Measurements from ENCODE around the gene ADCY4. TPM values are rescaled to one million over a fixed set of nuclear protein-coding genes. Genes with fewer than 3 reads are reported as not detected.

ADCY4 gene
- total and polyA plus RNA-seq, 2 of the 13 experiments (the other 11 are each of a cell fraction or from before 2014, with no cell fraction given) = 0.03 TPM; not detected in 1

GRCh38 chr14:24308342-24309124 is 26.3 kb downstream of the ADCY4 start (continued):
- TF ChIP-seq RXRA (CRISPR knock-in tag; IDR thresholded peaks at IDR 0.05) = no peak
- TF ChIP-seq MZF1 (CRISPR knock-in tag; IDR thresholded peaks at IDR 0.05; ENCODE audit: borderline replicate concordance) = no peak
- TF ChIP-seq ZNF609 (CRISPR knock-in tag; IDR thresholded peaks at IDR 0.05; ENCODE audit: borderline replicate concordance) = no peak
- no peak; the same call in 1 of the 2 replicates for TF ChIP-seq ZNF350 (CRISPR knock-in tag; IDR thresholded peaks at IDR 0.05; ENCODE audit: borderline replicate concordance, low read depth)
- no peak for TF ChIP-seq HBP1 (CRISPR knock-in tag; IDR thresholded peaks at IDR 0.05; ENCODE audit: low read depth)
- TF ChIP-seq SUZ12 (IDR thresholded peaks at IDR 0.05; ENCODE audit: low read depth, low read length) = peak; percentile 25; the same call in 1 of the 2 replicates
- 0 out of 2 replicates have a peak, but pooled peaks have one; percentile 46 for TF ChIP-seq TOPORS (CRISPR knock-in tag; IDR thresholded peaks at IDR 0.05)
- no peak for TF ChIP-seq MEIS1 (CRISPR knock-in tag; IDR thresholded peaks at IDR 0.05; ENCODE audit: borderline replicate concordance)
- no peak for TF ChIP-seq SATB2 (CRISPR knock-in tag; IDR thresholded peaks at IDR 0.05)
- TF ChIP-seq DZIP1 (CRISPR knock-in tag; IDR thresholded peaks at IDR 0.05) = peak; percentile 53; the same call in 1 of the 2 replicates
- TF ChIP-seq EED (CRISPR knock-in tag; IDR thresholded peaks at IDR 0.05) = no peak
- no peak for TF ChIP-seq AKAP8 (CRISPR knock-in tag; IDR thresholded peaks at IDR 0.05)
- no peak for TF ChIP-seq ZIK1 (CRISPR knock-in tag; IDR thresholded peaks at IDR 0.05; ENCODE audit: borderline replicate concordance, low read depth)
- TF ChIP-seq ZNF205 (CRISPR knock-in tag; IDR thresholded peaks at IDR 0.05) = no peak
- no peak for TF ChIP-seq JDP2 (CRISPR knock-in tag; IDR thresholded peaks at IDR 0.05; ENCODE audit: borderline replicate concordance)
- no peak for TF ChIP-seq NFKBIZ (CRISPR knock-in tag; IDR thresholded peaks at IDR 0.05)
- TF ChIP-seq CBX2 (IDR thresholded peaks at IDR 0.05; ENCODE audit: low read depth, low read length) = no peak
- TF ChIP-seq CBX2 (CRISPR knock-in tag; IDR thresholded peaks at IDR 0.05; ENCODE audit: low read depth) = no peak
- TF ChIP-seq SNAPC2 (CRISPR knock-in tag; IDR thresholded peaks at IDR 0.05) = no peak
- TF ChIP-seq ZNF230 (CRISPR knock-in tag; IDR thresholded peaks at IDR 0.05) = no peak
- TF ChIP-seq ZNF543 (CRISPR knock-in tag; IDR thresholded peaks at IDR 0.05) = no peak
- no peak for TF ChIP-seq GTF2F1 (IDR thresholded peaks at IDR 0.05; ENCODE audit: low read length)
- no peak for TF ChIP-seq MTA3 (CRISPR knock-in tag; IDR thresholded peaks at IDR 0.05)

Data from HepG2 (cell line).